Measurements from ENCODE around the gene CADPS.

Gene CADPS

GRCh38 chr3:62403765-62404164, 471.5 kb downstream of the CADPS start:
- TF ChIP-seq, protein P1, sequence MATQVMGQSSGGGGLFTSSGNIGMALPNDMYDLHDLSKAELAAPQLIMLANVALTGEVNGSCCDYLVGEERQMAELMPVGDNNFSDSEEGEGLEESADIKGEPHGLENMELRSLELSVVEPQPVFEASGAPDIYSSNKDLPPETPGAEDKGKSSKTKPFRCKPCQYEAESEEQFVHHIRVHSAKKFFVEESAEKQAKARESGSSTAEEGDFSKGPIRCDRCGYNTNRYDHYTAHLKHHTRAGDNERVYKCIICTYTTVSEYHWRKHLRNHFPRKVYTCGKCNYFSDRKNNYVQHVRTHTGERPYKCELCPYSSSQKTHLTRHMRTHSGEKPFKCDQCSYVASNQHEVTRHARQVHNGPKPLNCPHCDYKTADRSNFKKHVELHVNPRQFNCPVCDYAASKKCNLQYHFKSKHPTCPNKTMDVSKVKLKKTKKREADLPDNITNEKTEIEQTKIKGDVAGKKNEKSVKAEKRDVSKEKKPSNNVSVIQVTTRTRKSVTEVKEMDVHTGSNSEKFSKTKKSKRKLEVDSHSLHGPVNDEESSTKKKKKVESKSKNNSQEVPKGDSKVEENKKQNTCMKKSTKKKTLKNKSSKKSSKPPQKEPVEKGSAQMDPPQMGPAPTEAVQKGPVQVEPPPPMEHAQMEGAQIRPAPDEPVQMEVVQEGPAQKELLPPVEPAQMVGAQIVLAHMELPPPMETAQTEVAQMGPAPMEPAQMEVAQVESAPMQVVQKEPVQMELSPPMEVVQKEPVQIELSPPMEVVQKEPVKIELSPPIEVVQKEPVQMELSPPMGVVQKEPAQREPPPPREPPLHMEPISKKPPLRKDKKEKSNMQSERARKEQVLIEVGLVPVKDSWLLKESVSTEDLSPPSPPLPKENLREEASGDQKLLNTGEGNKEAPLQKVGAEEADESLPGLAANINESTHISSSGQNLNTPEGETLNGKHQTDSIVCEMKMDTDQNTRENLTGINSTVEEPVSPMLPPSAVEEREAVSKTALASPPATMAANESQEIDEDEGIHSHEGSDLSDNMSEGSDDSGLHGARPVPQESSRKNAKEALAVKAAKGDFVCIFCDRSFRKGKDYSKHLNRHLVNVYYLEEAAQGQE (IDR thresholded peaks at IDR 0.05; ENCODE audit: insufficient replicate concordance, low read depth) = no peak
- TF ChIP-seq SPI1 (IDR thresholded peaks at IDR 0.05; ENCODE audit: borderline replicate concordance, low read depth) = no peak
- no peak for TF ChIP-seq POLR2AphosphoS5 (IDR thresholded peaks at IDR 0.05; ENCODE audit: low read depth)
- no peak for TF ChIP-seq CTCF (IDR thresholded peaks at IDR 0.05; ENCODE audit: insufficient read depth, low read length)
- TF ChIP-seq GABPA (IDR thresholded peaks at IDR 0.05; ENCODE audit: low read depth) = no peak
- H3K27me3 ChIP-seq (ENCODE audit: insufficient read depth, poor library complexity, severe bottlenecking) = no peaks in the 10 kb centered on the region
- DNase-seq (ENCODE audit: low read depth in 1 of 2, low spot score in 1 of 2) = no peak
- H3K4me3 ChIP-seq (replicated peaks; ENCODE audit: insufficient read depth, low read length) = no peak overlapping the region
- H3K27ac ChIP-seq (replicated peaks) = no peak overlapping the region

- DNase-seq (ENCODE audit: low read depth in 1 of 2, low spot score in 1 of 2) = no peak
These were observed 482.5 kb downstream of the CADPS start for GRCh38 chr3:62392626-62393292.

DNA sequence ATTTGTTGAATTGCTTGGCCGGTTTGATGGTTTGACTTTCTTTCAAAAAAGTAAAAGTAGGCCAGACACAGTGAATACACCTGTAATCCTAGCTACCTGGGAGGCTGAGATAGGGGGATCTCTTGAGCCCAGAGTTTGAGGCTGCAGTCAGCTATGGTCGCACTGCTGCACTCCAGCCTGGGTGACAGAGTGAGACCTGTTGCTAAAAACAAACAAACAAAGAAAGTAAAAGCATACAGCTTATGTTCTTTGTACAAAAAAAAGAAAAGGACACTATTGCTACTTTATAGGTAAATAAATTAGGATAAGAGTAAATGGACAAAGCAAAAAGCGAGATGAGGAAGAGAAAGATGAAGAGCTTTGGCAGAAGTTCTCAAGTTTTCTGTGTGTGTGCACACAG, 488.0 kb downstream of the CADPS start:
- TF ChIP-seq, protein P1 (IDR thresholded peaks at IDR 0.05; ENCODE audit: insufficient replicate concordance, low read depth) = no peak
- no peak for TF ChIP-seq SPI1 (IDR thresholded peaks at IDR 0.05; ENCODE audit: borderline replicate concordance, low read depth)
- no peak for TF ChIP-seq POLR2AphosphoS5 (IDR thresholded peaks at IDR 0.05; ENCODE audit: low read depth)
- TF ChIP-seq CTCF (IDR thresholded peaks at IDR 0.05; ENCODE audit: insufficient read depth, low read length) = no peak
- Histone ChIP-seq H3K27ac (replicated peaks) (no peak overlapping the region), H3K27me3 (ENCODE audit: insufficient read depth, poor library complexity, severe bottlenecking) (no peaks in the 10 kb centered on the region), H3K4me3 (replicated peaks; ENCODE audit: insufficient read depth, low read length) (no peak overlapping the region)
- DNase-seq (ENCODE audit: low read depth in 1 of 2, low spot score in 1 of 2) = no peak

More at GRCh38 chr3:62392626-62393292, 482.5 kb downstream of the CADPS start:
- Histone ChIP-seq H3K27me3 (ENCODE audit: insufficient read depth, poor library complexity, severe bottlenecking) (no peaks in the 10 kb centered on the region), H3K27ac (replicated peaks) (no peak overlapping the region), H3K4me3 (replicated peaks; ENCODE audit: insufficient read depth, low read length) (no peak overlapping the region)
- TF ChIP-seq CTCF (IDR thresholded peaks at IDR 0.05; ENCODE audit: insufficient read depth, low read length) (no peak), GABPA (IDR thresholded peaks at IDR 0.05; ENCODE audit: low read depth) (no peak), SPI1 (IDR thresholded peaks at IDR 0.05; ENCODE audit: borderline replicate concordance, low read depth) (no peak), POLR2AphosphoS5 (IDR thresholded peaks at IDR 0.05; ENCODE audit: low read depth) (no peak)
- TF ChIP-seq, protein P1 (IDR thresholded peaks at IDR 0.05; ENCODE audit: insufficient replicate concordance, low read depth) = no peak
